Bronchial epithelial cell (primary cell): ENCODE measurements around the gene SPPL3. TPM values are rescaled to one million over a fixed set of nuclear protein-coding genes. Genes with fewer than 3 reads are reported as not detected.

Experiments used
- DNase-seq: peaks from one replicate; pipeline ENCODE4 v3.0.0-alpha.2; 2010; ENCODE audit warnings: low read depth
- FAIRE-seq: peaks from 2 replicates; lab custom pipeline; 2011; peaks lifted over from hg19 to GRCh38; lab: Jason Lieb, UNC
- H3K27me3 ChIP-seq: 2 replicates; pipeline ENCODE4 v1.5.1; 2011; ENCODE audit warnings: low read length; ENCODE audit not compliant: control insufficient read depth, insufficient read depth
- H3K36me3 ChIP-seq: 2 replicates; pipeline ENCODE4 v1.5.1; 2011; ENCODE audit warnings: low read length; ENCODE audit not compliant: control insufficient read depth, insufficient read depth
- H3K4me3 ChIP-seq: 2 replicates; pipeline ENCODE4 v1.5.1; 2011; ENCODE audit warnings: mild to moderate bottlenecking, low read depth, low read length, control low read depth
- total RNA-seq: library from RNA; depleted of rRNA; stranded (reverse); fragments of >200 nt; gene quantifications from 2 replicates; pipeline ENCODE4 v1.2.1, GENCODE V29; 2014
- TF ChIP-seq, protein P1 (sequence below): IDR thresholded peaks from 2 replicates; pipeline ENCODE4 v1.5.1; 2011; ENCODE audit warnings: mild to moderate bottlenecking, moderate library complexity, low read length, control low read depth, inconsistent platforms; ENCODE audit not compliant: insufficient read depth, severe bottlenecking

SPPL3 gene
- total RNA-seq, 1 donor from 2014 or later: 4.2 TPM

GRCh38 chr12:120882055-120882555 lies 22.1 kb downstream of the SPPL3 start:
- H3K36me3 ChIP-seq: no peaks in the 10 kb centered on the region
- H3K4me3 ChIP-seq: no peak overlapping the region
- TF ChIP-seq, protein P1, sequence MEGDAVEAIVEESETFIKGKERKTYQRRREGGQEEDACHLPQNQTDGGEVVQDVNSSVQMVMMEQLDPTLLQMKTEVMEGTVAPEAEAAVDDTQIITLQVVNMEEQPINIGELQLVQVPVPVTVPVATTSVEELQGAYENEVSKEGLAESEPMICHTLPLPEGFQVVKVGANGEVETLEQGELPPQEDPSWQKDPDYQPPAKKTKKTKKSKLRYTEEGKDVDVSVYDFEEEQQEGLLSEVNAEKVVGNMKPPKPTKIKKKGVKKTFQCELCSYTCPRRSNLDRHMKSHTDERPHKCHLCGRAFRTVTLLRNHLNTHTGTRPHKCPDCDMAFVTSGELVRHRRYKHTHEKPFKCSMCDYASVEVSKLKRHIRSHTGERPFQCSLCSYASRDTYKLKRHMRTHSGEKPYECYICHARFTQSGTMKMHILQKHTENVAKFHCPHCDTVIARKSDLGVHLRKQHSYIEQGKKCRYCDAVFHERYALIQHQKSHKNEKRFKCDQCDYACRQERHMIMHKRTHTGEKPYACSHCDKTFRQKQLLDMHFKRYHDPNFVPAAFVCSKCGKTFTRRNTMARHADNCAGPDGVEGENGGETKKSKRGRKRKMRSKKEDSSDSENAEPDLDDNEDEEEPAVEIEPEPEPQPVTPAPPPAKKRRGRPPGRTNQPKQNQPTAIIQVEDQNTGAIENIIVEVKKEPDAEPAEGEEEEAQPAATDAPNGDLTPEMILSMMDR: no peak
- no peaks in the 10 kb centered on the region for H3K27me3 ChIP-seq
- FAIRE-seq (no peak), DNase-seq (no peak)

DNA sequence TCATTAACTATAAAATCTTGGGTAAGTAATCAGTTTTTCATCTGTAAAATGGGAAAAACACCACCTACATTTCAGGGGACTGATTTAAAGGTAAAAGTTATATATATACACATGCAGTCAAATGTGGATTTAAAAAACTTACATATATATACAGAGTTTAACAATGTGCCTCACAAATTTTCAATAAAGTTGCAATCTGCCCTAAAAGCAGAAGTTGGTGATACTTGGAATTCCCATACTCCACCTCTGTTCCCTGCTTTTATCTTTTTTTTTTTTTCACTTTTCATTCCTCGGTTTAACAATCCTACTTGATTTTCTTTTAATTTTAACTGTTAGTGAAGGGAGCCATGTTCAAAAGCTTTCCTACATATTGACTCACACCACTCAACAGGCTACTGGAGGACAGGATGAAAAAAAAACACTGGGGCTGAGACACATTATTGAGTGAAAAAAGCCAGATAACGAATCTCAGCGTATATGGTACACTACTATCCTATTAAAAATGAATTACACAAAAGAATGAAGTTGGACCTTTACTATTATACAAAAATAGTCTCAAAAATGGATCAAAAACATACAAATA lies 24.3 kb downstream of the SPPL3 start:
- H3K36me3 ChIP-seq: no peaks in the 10 kb centered on the region
- no peaks in the 10 kb centered on the region for H3K27me3 ChIP-seq
- DNase-seq (peak; percentile 3), FAIRE-seq (no peak)
- TF ChIP-seq, protein P1: no peak
- H3K4me3 ChIP-seq: no peak overlapping the region

DNA sequence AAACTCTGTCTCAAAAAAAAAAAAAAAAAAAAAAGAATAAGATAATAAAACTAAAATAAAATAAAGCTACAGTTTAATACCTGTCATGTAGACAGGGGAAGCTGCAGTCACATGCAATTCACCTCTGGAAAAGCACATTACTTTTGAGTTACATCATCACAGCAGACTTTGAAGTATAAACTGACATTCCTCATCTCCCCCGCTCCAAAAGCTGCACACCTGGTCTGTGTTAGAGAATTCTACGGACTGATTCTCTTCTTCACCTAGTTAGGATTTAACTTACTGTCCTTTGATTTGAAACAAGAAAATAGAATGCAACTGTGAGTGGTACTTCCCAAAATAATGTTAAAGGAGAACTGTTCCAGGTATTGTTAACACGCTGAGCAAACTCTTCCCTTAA lies 25.1 kb downstream of the SPPL3 start:
- FAIRE-seq (no peak), DNase-seq (peak; percentile 44)

DNA sequence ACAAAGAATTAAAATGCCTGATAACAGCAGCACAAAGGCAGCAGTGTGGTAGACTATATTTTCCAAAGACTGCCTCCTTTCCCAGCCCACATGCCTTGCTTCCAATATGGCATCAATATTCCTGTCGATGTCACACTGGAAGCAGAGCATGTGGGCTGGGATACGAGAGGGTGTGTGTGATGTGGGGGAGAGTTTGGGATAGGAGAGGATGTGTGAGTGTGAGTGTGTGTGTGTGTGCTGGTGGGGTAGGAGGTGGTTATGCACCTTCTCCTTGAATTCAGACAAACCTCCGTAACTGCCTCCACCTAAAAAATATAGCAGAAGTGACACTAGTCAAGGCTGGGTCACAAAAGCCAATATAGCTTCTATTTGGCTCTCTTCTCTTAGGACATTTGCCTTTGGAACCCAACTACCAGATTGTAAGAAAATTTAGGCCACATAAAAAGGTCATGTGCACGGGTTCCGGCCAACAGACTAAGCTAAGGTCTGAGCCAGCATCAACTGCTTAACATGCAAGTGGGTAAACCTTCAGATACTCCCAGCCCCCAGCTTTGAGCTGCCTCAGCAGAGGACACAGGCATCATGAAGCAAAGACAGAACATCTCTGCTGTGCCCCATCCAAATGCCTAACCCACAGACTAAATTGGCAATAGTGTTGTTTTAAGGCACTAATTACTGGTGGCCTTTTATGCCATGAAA lies 29.5 kb downstream of the SPPL3 start:
- FAIRE-seq (no peak), DNase-seq (no peak)
- TF ChIP-seq, protein P1: no peak
- Histone ChIP-seq H3K27me3 (no peaks in the 10 kb centered on the region), H3K36me3 (no peaks in the 10 kb centered on the region), H3K4me3 (no peak overlapping the region)

More for the DNA sequence above, 25.1 kb downstream of the SPPL3 start:
- Histone ChIP-seq H3K4me3 (no peak overlapping the region), H3K36me3 (no peaks in the 10 kb centered on the region), H3K27me3 (no peaks in the 10 kb centered on the region)
- TF ChIP-seq, protein P1: no peak

GRCh38 chr12:120873226-120873625 lies 30.9 kb downstream of the SPPL3 start:
- Histone ChIP-seq H3K36me3 (no peaks in the 10 kb centered on the region), H3K27me3 (no peaks in the 10 kb centered on the region), H3K4me3 (no peak overlapping the region)
- DNase-seq (no peak), FAIRE-seq (no peak)
- TF ChIP-seq, protein P1: no peak
